ENCODE data around the gene TRIAP1. TPM values are rescaled to one million over a fixed set of nuclear protein-coding genes. Genes with fewer than 3 reads are reported as not detected.
A peak's percentile ranks its signal among the peaks of the same experiment; 100 is the strongest.

The TRIAP1 gene
- total RNA-seq, 2 donors from 2014 or later = 20.4 to 27.8 TPM

GRCh38 chr12:120422892-120423456 lies 23.2 kb downstream of the TRIAP1 start:
- Histone ChIP-seq H3K27ac (no peak overlapping the region), H3K4me1 (no peaks in the 10 kb centered on the region), H3K9me3 (no peaks in the 10 kb centered on the region), H3K9ac (ENCODE audit: low read depth in 2 of 2, low read length in 2 of 2) (no peak overlapping the region), H3K4me3 (no peak overlapping the region), H3K27me3 (no peaks in the 10 kb centered on the region), H3K36me3 (no peaks in the 10 kb centered on the region)
- DNase-seq = no peak
- TF ChIP-seq CTCF (IDR thresholded peaks at IDR 0.05) = no peak
- intact Hi-C loops (cut with DNase I) = no loop called here

- Histone ChIP-seq H3K27me3 (no peaks in the 10 kb centered on the region), H3K36me3 (no peaks in the 10 kb centered on the region), H3K27ac (no peak overlapping the region), H3K4me1 (no peaks in the 10 kb centered on the region), H3K9me3 (no peaks in the 10 kb centered on the region), H3K9ac (ENCODE audit: low read depth in 2 of 2, low read length in 2 of 2) (no peak overlapping the region), H3K4me3 (no peak overlapping the region)
- intact Hi-C loops (cut with DNase I) = no loop called here
- no peak for DNase-seq
- TF ChIP-seq CTCF (IDR thresholded peaks at IDR 0.05) = no peak
These were observed 24.5 kb downstream of the TRIAP1 start for GRCh38 chr12:120421701-120422100.

- DNase-seq = no peak
- no peaks in the 10 kb centered on the region for H3K27me3 ChIP-seq
- no peaks in the 10 kb centered on the region for H3K9me3 ChIP-seq
- no peak overlapping the region for H3K9ac ChIP-seq (ENCODE audit: low read depth in 2 of 2, low read length in 2 of 2)
- intact Hi-C loops (cut with DNase I) = no loop called here
- TF ChIP-seq CTCF (IDR thresholded peaks at IDR 0.05) = no peak
- H3K4me3 ChIP-seq = no peak overlapping the region
- H3K36me3 ChIP-seq = no peaks in the 10 kb centered on the region
- H3K27ac ChIP-seq = no peak overlapping the region
- no peaks in the 10 kb centered on the region for H3K4me1 ChIP-seq
These were observed 28.1 kb downstream of the TRIAP1 start for GRCh38 chr12:120417917-120418580.

GRCh38 chr12:120416490-120417216 lies 29.5 kb downstream of the TRIAP1 start:
- H3K9me3 ChIP-seq = no peaks in the 10 kb centered on the region
- H3K27ac ChIP-seq = no peak overlapping the region
- intact Hi-C loops (cut with DNase I) = no loop called here
- no peaks in the 10 kb centered on the region for H3K36me3 ChIP-seq
- no peak for TF ChIP-seq CTCF (IDR thresholded peaks at IDR 0.05)
- DNase-seq = no peak
- H3K27me3 ChIP-seq = no peaks in the 10 kb centered on the region
- H3K4me1 ChIP-seq = no peaks in the 10 kb centered on the region
- H3K4me3 ChIP-seq = no peak overlapping the region
- no peak overlapping the region for H3K9ac ChIP-seq (ENCODE audit: low read depth in 2 of 2, low read length in 2 of 2)

- peak; percentile 49 for DNase-seq
- Histone ChIP-seq H3K4me1 (no peaks in the 10 kb centered on the region), H3K27me3 (no peaks in the 10 kb centered on the region), H3K9ac (ENCODE audit: low read depth in 2 of 2, low read length in 2 of 2) (peak overlapping the region in 1 of 2 donors; percentile 24), H3K36me3 (no peaks in the 10 kb centered on the region), H3K27ac (no peak overlapping the region), H3K4me3 (no peak overlapping the region), H3K9me3 (no peaks in the 10 kb centered on the region)
- intact Hi-C loops (cut with DNase I) = no loop called here
- TF ChIP-seq CTCF (IDR thresholded peaks at IDR 0.05) = no peak
These were observed 32.1 kb downstream of the TRIAP1 start for GRCh38 chr12:120413901-120414695.

Measured in colonic mucosa (tissue), 4 donors.